ENCODE data around the gene GUCY1A2. TPM values are rescaled to one million over a fixed set of nuclear protein-coding genes. Genes with fewer than 3 reads are reported as not detected.
A peak's percentile ranks its signal among the peaks of the same experiment; 100 is the strongest.

Gene GUCY1A2
- total RNA-seq, 1 donor from 2014 or later, result 17.8 TPM

DNA sequence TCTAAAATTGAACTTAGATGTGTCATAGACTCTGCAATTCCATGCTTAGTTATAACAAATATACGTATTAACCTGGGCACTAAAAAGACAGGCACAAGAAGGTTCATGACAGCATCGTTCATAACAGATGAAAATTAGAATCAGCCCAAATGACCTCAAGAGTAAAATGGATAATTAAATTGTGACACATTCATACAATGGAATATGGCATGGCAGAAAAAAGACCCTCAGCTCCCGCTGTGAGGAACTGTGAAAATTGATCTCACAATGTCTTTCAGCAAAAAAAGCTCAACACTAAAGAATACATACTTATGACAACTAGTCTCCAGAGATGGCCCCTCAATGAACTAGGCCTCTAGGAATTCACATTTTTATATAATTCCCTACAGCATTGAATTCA lies 386.0 kb downstream of the GUCY1A2 start:
- TF ChIP-seq, protein P1, sequence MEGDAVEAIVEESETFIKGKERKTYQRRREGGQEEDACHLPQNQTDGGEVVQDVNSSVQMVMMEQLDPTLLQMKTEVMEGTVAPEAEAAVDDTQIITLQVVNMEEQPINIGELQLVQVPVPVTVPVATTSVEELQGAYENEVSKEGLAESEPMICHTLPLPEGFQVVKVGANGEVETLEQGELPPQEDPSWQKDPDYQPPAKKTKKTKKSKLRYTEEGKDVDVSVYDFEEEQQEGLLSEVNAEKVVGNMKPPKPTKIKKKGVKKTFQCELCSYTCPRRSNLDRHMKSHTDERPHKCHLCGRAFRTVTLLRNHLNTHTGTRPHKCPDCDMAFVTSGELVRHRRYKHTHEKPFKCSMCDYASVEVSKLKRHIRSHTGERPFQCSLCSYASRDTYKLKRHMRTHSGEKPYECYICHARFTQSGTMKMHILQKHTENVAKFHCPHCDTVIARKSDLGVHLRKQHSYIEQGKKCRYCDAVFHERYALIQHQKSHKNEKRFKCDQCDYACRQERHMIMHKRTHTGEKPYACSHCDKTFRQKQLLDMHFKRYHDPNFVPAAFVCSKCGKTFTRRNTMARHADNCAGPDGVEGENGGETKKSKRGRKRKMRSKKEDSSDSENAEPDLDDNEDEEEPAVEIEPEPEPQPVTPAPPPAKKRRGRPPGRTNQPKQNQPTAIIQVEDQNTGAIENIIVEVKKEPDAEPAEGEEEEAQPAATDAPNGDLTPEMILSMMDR (IDR thresholded peaks at IDR 0.05; ENCODE audit: insufficient read depth, low read depth, low read length), result no peak
- no peak for TF ChIP-seq EZH2 (IDR thresholded peaks at IDR 0.05; ENCODE audit: insufficient read depth, low read length)

DNA sequence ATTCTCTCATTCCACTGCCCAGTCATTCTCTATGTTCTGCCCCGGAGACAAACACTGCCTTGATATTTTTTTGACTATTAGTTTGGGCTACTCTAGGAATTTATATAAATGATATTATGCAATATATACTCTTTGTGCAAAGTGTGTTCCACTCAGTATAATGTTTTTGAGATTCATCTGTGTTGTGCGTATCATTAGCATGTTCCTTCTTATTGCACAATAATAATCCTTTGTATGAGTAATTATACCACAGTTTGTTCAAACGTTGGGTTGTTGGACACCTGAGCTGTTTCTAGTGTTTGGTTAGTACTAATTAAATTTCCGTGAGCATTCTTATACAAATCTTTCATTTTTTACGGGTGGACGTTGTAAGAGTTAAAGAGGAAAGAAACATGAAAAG lies 390.6 kb downstream of the GUCY1A2 start:
- DNase-seq (ENCODE audit: low read depth) (no peak), FAIRE-seq (no peak)
- H3K4me1 Mint-ChIP-seq (ENCODE audit: low read depth, unreplicated experiment), result peaks cover 8% of the 10 kb centered on the region
- TF ChIP-seq, protein P1 (IDR thresholded peaks at IDR 0.05; ENCODE audit: insufficient read depth, low read depth, low read length), result no peak
- no peak for TF ChIP-seq EZH2 (IDR thresholded peaks at IDR 0.05; ENCODE audit: insufficient read depth, low read length)
- H3K9me3 Mint-ChIP-seq (ENCODE audit: unreplicated experiment), result peaks cover 3% of the 10 kb centered on the region
- Histone ChIP-seq H3K79me2 (ENCODE audit: insufficient read depth, low read length) (no peaks in the 10 kb centered on the region), H3K9me3 (ENCODE audit: insufficient read depth, low read depth, low read length) (no peaks in the 10 kb centered on the region), H3K27ac (ENCODE audit: low read depth, low read length) (no peak overlapping the region), H3K27me3 (ENCODE audit: insufficient read depth, low read length) (no peaks in the 10 kb centered on the region), H3K4me3 (ENCODE audit: insufficient read depth, low read depth, low read length) (no peak overlapping the region), H3K36me3 (ENCODE audit: insufficient read depth, low read length) (no peaks in the 10 kb centered on the region), H3K4me1 (ENCODE audit: insufficient read depth, low read length) (no peaks in the 10 kb centered on the region), H3K4me2 (ENCODE audit: low read length) (no peak overlapping the region), H3K9ac (ENCODE audit: low read length) (no peak overlapping the region), H2AFZ (ENCODE audit: low read depth, low read length) (no peak overlapping the region), H4K20me1 (ENCODE audit: insufficient read depth, low read length) (no peaks in the 10 kb centered on the region)
- H3K27me3 Mint-ChIP-seq (ENCODE audit: low read depth, unreplicated experiment), result no peaks in the 10 kb centered on the region
- H3K27ac Mint-ChIP-seq (ENCODE audit: unreplicated experiment), result no peak overlapping the region
- no peak overlapping the region for H3K4me3 Mint-ChIP-seq (ENCODE audit: unreplicated experiment)
- H3K36me3 Mint-ChIP-seq (ENCODE audit: low read depth, unreplicated experiment), result no peaks in the 10 kb centered on the region

More for the DNA sequence above, 386.0 kb downstream of the GUCY1A2 start:
- H3K79me2 ChIP-seq (ENCODE audit: insufficient read depth, low read length), result no peaks in the 10 kb centered on the region
- Mint-ChIP-seq H3K9me3 (ENCODE audit: unreplicated experiment) (peaks cover 3% of the 10 kb centered on the region), H3K36me3 (ENCODE audit: low read depth, unreplicated experiment) (no peaks in the 10 kb centered on the region), H3K4me1 (ENCODE audit: low read depth, unreplicated experiment) (peaks cover 1% of the 10 kb centered on the region), H3K4me3 (ENCODE audit: unreplicated experiment) (no peak overlapping the region), H3K27ac (ENCODE audit: unreplicated experiment) (no peak overlapping the region), H3K27me3 (ENCODE audit: low read depth, unreplicated experiment) (no peaks in the 10 kb centered on the region)
- H3K4me1 ChIP-seq (ENCODE audit: insufficient read depth, low read length), result no peaks in the 10 kb centered on the region
- no peak overlapping the region for H2AFZ ChIP-seq (ENCODE audit: low read depth, low read length)
- H3K27ac ChIP-seq (ENCODE audit: low read depth, low read length), result no peak overlapping the region
- no peak overlapping the region for H3K9ac ChIP-seq (ENCODE audit: low read length)
- no peaks in the 10 kb centered on the region for H4K20me1 ChIP-seq (ENCODE audit: insufficient read depth, low read length)
- no peaks in the 10 kb centered on the region for H3K36me3 ChIP-seq (ENCODE audit: insufficient read depth, low read length)
- DNase-seq (ENCODE audit: low read depth) (no peak), FAIRE-seq (no peak)
- H3K27me3 ChIP-seq (ENCODE audit: insufficient read depth, low read length), result no peaks in the 10 kb centered on the region
- no peaks in the 10 kb centered on the region for H3K9me3 ChIP-seq (ENCODE audit: insufficient read depth, low read depth, low read length)
- H3K4me3 ChIP-seq (ENCODE audit: insufficient read depth, low read depth, low read length), result no peak overlapping the region
- H3K4me2 ChIP-seq (ENCODE audit: low read length), result no peak overlapping the region

DNA sequence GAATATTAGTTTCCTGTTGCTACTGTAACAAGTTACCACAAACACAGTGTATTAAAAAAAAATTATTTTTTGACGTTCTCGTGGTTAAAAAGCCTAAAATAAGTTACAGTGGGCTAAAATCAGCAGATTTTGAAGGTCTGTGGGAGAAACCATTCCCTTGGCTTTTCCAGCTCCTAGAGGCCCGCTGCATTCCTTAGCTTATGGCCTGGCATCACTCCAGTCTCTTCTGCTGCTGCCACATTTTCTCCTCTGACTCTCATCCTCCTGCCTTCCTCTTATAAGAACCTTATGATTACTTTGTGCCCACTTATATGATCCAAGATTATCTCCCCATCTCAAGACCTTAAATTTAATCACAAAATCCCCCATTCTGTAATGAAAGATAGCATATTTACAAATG lies 392.7 kb downstream of the GUCY1A2 start:
- Histone ChIP-seq H3K27ac (ENCODE audit: low read depth, low read length) (no peak overlapping the region), H3K79me2 (ENCODE audit: insufficient read depth, low read length) (no peaks in the 10 kb centered on the region), H3K9me3 (ENCODE audit: insufficient read depth, low read depth, low read length) (no peaks in the 10 kb centered on the region), H3K36me3 (ENCODE audit: insufficient read depth, low read length) (no peaks in the 10 kb centered on the region), H3K27me3 (ENCODE audit: insufficient read depth, low read length) (no peaks in the 10 kb centered on the region), H3K4me3 (ENCODE audit: insufficient read depth, low read depth, low read length) (no peak overlapping the region), H3K4me1 (ENCODE audit: insufficient read depth, low read length) (no peaks in the 10 kb centered on the region), H4K20me1 (ENCODE audit: insufficient read depth, low read length) (no peaks in the 10 kb centered on the region), H3K4me2 (ENCODE audit: low read length) (no peak overlapping the region), H2AFZ (ENCODE audit: low read depth, low read length) (no peak overlapping the region), H3K9ac (ENCODE audit: low read length) (no peak overlapping the region)
- TF ChIP-seq, protein P1 (IDR thresholded peaks at IDR 0.05; ENCODE audit: insufficient read depth, low read depth, low read length), result no peak
- TF ChIP-seq EZH2 (IDR thresholded peaks at IDR 0.05; ENCODE audit: insufficient read depth, low read length), result no peak
- FAIRE-seq, result no peak
- Mint-ChIP-seq H3K9me3 (ENCODE audit: unreplicated experiment) (peaks cover 5% of the 10 kb centered on the region), H3K27me3 (ENCODE audit: low read depth, unreplicated experiment) (no peaks in the 10 kb centered on the region), H3K36me3 (ENCODE audit: low read depth, unreplicated experiment) (no peaks in the 10 kb centered on the region), H3K27ac (ENCODE audit: unreplicated experiment) (peak overlapping the region; percentile 37), H3K4me3 (ENCODE audit: unreplicated experiment) (no peak overlapping the region), H3K4me1 (ENCODE audit: low read depth, unreplicated experiment) (peaks cover 9% of the 10 kb centered on the region)
- DNase-seq (ENCODE audit: low read depth), result peak; percentile 16

Measured in astrocyte (in vitro differentiated cells and primary cell).